ENCODE data around the gene DHRS1. TPM values are rescaled to one million over a fixed set of nuclear protein-coding genes. Genes with fewer than 3 reads are reported as not detected.

Gene DHRS1
- polyA plus RNA-seq, 2 of the 4 experiments (the other 2 are of a cell fraction): 15.1 to 17.4 TPM

DNA sequence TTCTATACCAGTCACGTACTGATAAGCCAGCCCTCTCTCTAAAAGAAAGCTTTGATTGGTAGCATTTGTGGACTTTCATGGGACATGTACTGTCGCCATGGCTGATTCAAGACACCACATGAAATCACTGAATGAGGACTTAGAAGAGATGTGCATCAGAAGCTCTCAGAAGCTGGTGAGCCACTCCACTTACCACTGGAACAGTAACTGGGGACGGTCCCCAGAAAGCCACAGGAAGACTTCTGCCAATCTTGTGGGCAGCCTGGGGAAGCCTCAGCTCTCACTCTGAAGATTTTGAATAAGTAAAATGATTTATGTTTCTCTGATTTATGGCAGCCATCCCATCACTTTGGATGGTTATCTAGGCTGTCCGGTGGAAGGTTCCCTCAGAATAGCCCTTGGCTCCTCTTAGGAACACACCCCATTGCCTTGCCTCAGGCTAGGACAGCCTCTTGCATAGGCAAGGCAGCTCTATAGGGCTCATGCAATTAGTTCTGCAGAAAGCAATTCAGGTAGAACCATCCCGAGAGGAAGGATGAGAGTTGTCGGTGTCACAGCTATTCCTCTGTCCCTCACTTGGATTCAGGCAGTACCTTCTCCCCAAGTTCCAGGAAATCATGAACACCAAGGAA is 9.8 kb downstream of the DHRS1 start:
- DNase-seq (ENCODE audit: low read depth in 1 of 2, low spot score in 1 of 2): no peak
- Histone ChIP-seq H3K27ac (no peak overlapping the region), H3K4me2 (no peak overlapping the region), H3K9me3 (no peaks in the 10 kb centered on the region), H3K4me1 (no peaks in the 10 kb centered on the region), H3K4me3 (no peak overlapping the region)
- CTCF ChIA-PET: interaction anchor here (0.6 to 34.0 kb wide), 7 partner anchors 12 to 146 kb away, joined by 3 to 601 read pairs (median 3); partner anchors contain the start of genes CIDEB, DHRS1, IRF9 and LTB4R
- no peak for ATAC-seq
- WGBS (ENCODE audit: missing lambda C conversion rate): 80% methylated on average over 6 of the region's 6 CpGs
- no peak for TF ChIP-seq ZFP36 (IDR thresholded peaks at IDR 0.05; ENCODE audit: borderline replicate concordance, partially characterized antibody)
- no peak for TF ChIP-seq FOSB (CRISPR knock-in tag; IDR thresholded peaks at IDR 0.05)
- TF ChIP-seq, protein P1, sequence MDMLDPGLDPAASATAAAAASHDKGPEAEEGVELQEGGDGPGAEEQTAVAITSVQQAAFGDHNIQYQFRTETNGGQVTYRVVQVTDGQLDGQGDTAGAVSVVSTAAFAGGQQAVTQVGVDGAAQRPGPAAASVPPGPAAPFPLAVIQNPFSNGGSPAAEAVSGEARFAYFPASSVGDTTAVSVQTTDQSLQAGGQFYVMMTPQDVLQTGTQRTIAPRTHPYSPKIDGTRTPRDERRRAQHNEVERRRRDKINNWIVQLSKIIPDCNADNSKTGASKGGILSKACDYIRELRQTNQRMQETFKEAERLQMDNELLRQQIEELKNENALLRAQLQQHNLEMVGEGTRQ (IDR thresholded peaks at IDR 0.05): no peak
- TF ChIP-seq, protein P2, sequence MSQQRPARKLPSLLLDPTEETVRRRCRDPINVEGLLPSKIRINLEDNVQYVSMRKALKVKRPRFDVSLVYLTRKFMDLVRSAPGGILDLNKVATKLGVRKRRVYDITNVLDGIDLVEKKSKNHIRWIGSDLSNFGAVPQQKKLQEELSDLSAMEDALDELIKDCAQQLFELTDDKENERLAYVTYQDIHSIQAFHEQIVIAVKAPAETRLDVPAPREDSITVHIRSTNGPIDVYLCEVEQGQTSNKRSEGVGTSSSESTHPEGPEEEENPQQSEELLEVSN (IDR thresholded peaks at IDR 0.05; ENCODE audit: borderline replicate concordance, low read depth): no peak
- TF ChIP-seq HOXB13 (CRISPR knock-in tag; IDR thresholded peaks at IDR 0.05; ENCODE audit: low read depth): no peak
- TF ChIP-seq MYC (IDR thresholded peaks at IDR 0.05; ENCODE audit: borderline replicate concordance, low read length): no peak
- no peak for TF ChIP-seq FOSL2 (IDR thresholded peaks at IDR 0.05)
- no peak for TF ChIP-seq FOSL2 (CRISPR knock-in tag; IDR thresholded peaks at IDR 0.05)
- no peak for TF ChIP-seq BHLHE40 (IDR thresholded peaks at IDR 0.05; ENCODE audit: low read depth, low read length)
- TF ChIP-seq HDAC2 (IDR thresholded peaks at IDR 0.05): no peak
- TF ChIP-seq KDM1A (IDR thresholded peaks at IDR 0.05; ENCODE audit: low read depth): no peak
- TF ChIP-seq TP53 (CRISPR knock-in tag; IDR thresholded peaks at IDR 0.05): no peak
- no peak for TF ChIP-seq EHMT2 (IDR thresholded peaks at IDR 0.05; ENCODE audit: low read depth)
- TF ChIP-seq, protein P3, sequence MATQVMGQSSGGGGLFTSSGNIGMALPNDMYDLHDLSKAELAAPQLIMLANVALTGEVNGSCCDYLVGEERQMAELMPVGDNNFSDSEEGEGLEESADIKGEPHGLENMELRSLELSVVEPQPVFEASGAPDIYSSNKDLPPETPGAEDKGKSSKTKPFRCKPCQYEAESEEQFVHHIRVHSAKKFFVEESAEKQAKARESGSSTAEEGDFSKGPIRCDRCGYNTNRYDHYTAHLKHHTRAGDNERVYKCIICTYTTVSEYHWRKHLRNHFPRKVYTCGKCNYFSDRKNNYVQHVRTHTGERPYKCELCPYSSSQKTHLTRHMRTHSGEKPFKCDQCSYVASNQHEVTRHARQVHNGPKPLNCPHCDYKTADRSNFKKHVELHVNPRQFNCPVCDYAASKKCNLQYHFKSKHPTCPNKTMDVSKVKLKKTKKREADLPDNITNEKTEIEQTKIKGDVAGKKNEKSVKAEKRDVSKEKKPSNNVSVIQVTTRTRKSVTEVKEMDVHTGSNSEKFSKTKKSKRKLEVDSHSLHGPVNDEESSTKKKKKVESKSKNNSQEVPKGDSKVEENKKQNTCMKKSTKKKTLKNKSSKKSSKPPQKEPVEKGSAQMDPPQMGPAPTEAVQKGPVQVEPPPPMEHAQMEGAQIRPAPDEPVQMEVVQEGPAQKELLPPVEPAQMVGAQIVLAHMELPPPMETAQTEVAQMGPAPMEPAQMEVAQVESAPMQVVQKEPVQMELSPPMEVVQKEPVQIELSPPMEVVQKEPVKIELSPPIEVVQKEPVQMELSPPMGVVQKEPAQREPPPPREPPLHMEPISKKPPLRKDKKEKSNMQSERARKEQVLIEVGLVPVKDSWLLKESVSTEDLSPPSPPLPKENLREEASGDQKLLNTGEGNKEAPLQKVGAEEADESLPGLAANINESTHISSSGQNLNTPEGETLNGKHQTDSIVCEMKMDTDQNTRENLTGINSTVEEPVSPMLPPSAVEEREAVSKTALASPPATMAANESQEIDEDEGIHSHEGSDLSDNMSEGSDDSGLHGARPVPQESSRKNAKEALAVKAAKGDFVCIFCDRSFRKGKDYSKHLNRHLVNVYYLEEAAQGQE (IDR thresholded peaks at IDR 0.05): no peak
- no peak for TF ChIP-seq MAFK (IDR thresholded peaks at IDR 0.05; ENCODE audit: partially characterized antibody)
- TF ChIP-seq KDM5A (IDR thresholded peaks at IDR 0.05): no peak
- no peak for TF ChIP-seq ZSCAN20 (CRISPR knock-in tag; IDR thresholded peaks at IDR 0.05)
- TF ChIP-seq, protein P4, sequence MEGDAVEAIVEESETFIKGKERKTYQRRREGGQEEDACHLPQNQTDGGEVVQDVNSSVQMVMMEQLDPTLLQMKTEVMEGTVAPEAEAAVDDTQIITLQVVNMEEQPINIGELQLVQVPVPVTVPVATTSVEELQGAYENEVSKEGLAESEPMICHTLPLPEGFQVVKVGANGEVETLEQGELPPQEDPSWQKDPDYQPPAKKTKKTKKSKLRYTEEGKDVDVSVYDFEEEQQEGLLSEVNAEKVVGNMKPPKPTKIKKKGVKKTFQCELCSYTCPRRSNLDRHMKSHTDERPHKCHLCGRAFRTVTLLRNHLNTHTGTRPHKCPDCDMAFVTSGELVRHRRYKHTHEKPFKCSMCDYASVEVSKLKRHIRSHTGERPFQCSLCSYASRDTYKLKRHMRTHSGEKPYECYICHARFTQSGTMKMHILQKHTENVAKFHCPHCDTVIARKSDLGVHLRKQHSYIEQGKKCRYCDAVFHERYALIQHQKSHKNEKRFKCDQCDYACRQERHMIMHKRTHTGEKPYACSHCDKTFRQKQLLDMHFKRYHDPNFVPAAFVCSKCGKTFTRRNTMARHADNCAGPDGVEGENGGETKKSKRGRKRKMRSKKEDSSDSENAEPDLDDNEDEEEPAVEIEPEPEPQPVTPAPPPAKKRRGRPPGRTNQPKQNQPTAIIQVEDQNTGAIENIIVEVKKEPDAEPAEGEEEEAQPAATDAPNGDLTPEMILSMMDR (IDR thresholded peaks at IDR 0.05): no peak
- no peak for FAIRE-seq
- POLR2A ChIA-PET: interaction anchor here (1.3 kb wide), 1 partner anchor 10 kb away, joined by 6 read pairs; the partner anchor contains the start of genes DHRS1 and NOP9

DNA sequence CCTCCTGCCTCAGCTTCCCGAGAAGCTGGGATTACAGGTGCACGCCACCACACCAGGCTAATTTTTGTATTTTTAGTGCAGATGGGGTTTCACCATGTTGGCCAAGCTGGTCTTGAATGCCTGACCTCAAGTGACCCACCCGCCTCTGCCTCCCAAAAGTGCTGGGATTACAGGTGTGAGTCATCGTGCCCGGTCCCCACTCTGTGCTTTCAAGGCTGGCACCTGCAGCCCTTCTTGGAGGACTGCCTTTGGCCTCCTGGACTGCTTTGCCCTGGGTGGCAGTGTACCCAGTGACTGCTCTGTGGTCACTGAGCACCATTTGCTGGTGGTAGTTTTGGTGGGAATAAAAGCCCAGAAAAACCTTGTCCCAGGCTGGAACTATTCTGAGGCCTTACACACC is 12.6 kb downstream of the DHRS1 start:
- 87% methylated on average over 5 of the region's 5 CpGs for WGBS (ENCODE audit: missing lambda C conversion rate)
- DNase-seq (ENCODE audit: low read depth in 1 of 2, low spot score in 1 of 2) (no peak), FAIRE-seq (no peak), ATAC-seq (no peak)
- H3K27ac ChIP-seq: no peak overlapping the region
- ChIA-PET CTCF (interaction anchor here (1.1 to 34.0 kb wide), 3 partner anchors 16 to 44 kb away, joined by 3 to 469 read pairs (median 6); partner anchors contain the start of genes CIDEB, DHRS1, LTB4R and LTB4R2), POLR2A (no interaction called here)
- no peaks in the 10 kb centered on the region for H3K4me1 ChIP-seq
- H3K4me2 ChIP-seq: no peak overlapping the region
- H3K9me3 ChIP-seq: no peaks in the 10 kb centered on the region
- H3K4me3 ChIP-seq: no peak overlapping the region
- no peak for TF ChIP-seq MAZ (IDR thresholded peaks at IDR 0.05; ENCODE audit: borderline replicate concordance, low read depth, low read length)
- TF ChIP-seq CHD2 (IDR thresholded peaks at IDR 0.05; ENCODE audit: low read length, partially characterized antibody): no peak
- no peak for TF ChIP-seq RAD21 (conservative IDR thresholded peaks at IDR 0.05 in 1 of 2, IDR thresholded peaks at IDR 0.05 in 1 of 2)
- TF ChIP-seq, protein P3 (IDR thresholded peaks at IDR 0.05): no peak
- TF ChIP-seq, protein P5, sequence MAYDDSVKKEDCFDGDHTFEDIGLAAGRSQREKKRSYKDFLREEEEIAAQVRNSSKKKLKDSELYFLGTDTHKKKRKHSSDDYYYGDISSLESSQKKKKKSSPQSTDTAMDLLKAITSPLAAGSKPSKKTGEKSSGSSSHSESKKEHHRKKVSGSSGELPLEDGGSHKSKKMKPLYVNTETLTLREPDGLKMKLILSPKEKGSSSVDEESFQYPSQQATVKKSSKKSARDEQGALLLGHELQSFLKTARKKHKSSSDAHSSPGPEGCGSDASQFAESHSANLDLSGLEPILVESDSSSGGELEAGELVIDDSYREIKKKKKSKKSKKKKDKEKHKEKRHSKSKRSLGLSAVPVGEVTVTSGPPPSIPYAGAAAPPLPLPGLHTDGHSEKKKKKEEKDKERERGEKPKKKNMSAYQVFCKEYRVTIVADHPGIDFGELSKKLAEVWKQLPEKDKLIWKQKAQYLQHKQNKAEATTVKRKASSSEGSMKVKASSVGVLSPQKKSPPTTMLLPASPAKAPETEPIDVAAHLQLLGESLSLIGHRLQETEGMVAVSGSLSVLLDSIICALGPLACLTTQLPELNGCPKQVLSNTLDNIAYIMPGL (CRISPR knock-in tag; IDR thresholded peaks at IDR 0.05; ENCODE audit: borderline replicate concordance): no peak
- TF ChIP-seq, protein P6, sequence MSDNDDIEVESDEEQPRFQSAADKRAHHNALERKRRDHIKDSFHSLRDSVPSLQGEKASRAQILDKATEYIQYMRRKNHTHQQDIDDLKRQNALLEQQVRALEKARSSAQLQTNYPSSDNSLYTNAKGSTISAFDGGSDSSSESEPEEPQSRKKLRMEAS (IDR thresholded peaks at IDR 0.05): no peak

Measured in A549 (cell line).